SH-SY5Y (cell line): ENCODE measurements around the gene SFI1.

Experiments
- GATA2 ChIP-seq: IDR thresholded peaks from 2 replicates; pipeline ENCODE4 v1.6.1; 2011; ENCODE audit warnings: mild to moderate bottlenecking, low read depth, low read length
- GATA3 ChIP-seq: IDR thresholded peaks from 2 replicates; pipeline ENCODE4 v1.6.1; 2011; ENCODE audit warnings: low read depth, mild to moderate bottlenecking, low read length, moderate library complexity

DNA sequence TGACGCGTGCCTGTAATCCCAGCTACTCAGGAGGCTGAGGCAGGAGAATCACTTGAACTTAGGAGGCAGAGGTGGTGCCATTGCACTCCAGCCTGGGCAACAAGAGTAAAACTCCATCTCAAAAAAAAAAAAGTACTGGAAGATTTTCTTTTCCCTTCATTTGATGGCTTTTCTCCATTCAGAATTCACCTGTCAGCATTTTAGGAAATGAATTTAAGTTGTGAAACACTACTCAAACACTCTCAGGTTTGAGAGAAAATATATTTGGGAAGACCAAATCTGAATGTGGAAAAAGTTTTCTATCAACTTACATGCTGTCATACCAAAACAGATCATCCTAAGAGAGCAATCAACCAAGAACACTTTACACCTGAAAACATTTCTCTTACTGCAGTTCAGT is 9.4 kb upstream of the SFI1 start:
- TF ChIP-seq GATA3, result no peak
- no peak for TF ChIP-seq GATA2
